Heart right ventricle (tissue), 16 donors: ENCODE results near the gene SPRTN. TPM values are rescaled to one million over a fixed set of nuclear protein-coding genes. Genes with fewer than 3 reads are reported as not detected.

Experiments
- ATAC-seq, 8 donors: fragments of 200-7000 bp; cut with Tn5 transposase; one replicate each; pipeline ENCODE4 v1.9.1; 2020; ENCODE audit warnings: mild to moderate bottlenecking in 8 of 8, moderate library complexity in 8 of 8, moderate number of reproducible peaks in 1 of 8
- DNase-seq, 2 donors: peaks; one replicate each; pipeline ENCODE4 v3.0.0-alpha.2; 2020
- H3K27ac ChIP-seq, 10 donors: fragments of 200-600 bp; sonication (generic) in 2 of 10; one replicate each; pipeline versions ENCODE4 v1.5.0 to v1.8.0; 2020 to 2022; ENCODE audit warnings: mild to moderate bottlenecking in 3 of 10
- H3K27me3 ChIP-seq, 7 donors: fragments of 200-600 bp; one replicate each; pipeline ENCODE4 v1.8.0; 2021 to 2022; ENCODE audit warnings: mild to moderate bottlenecking in 2 of 7
- H3K36me3 ChIP-seq, 9 donors: fragments of 200-600 bp; sonication (generic) in 1 of 9; one replicate each; pipeline versions ENCODE4 v1.5.0 to v1.8.0; 2020 to 2022; ENCODE audit warnings: mild to moderate bottlenecking in 2 of 9
- H3K4me1 ChIP-seq, 9 donors: fragments of 200-600 bp; sonication (generic) in 1 of 9; one replicate each; pipeline versions ENCODE4 v1.5.0 to v1.8.0; 2020 to 2022; ENCODE audit warnings: mild to moderate bottlenecking in 4 of 9
- H3K4me3 ChIP-seq, 10 donors: fragments of 200-600 bp; sonication (generic) in 2 of 10; one replicate each; pipeline versions ENCODE4 v1.5.0 to v1.8.0; 2020 to 2022; ENCODE audit warnings: mild to moderate bottlenecking in 7 of 10, moderate library complexity in 2 of 10
- H3K9me3 ChIP-seq, 11 donors: fragments of 200-600 bp in 10 of 11; sonication (generic) in 2 of 11; one replicate each; pipeline versions ENCODE4 v1.5.0 to v1.8.0; 2013 to 2022; ENCODE audit warnings: mild to moderate bottlenecking in 2 of 11, control low read depth in 1 of 11, moderate library complexity in 1 of 11
- WGBS, 2 donors: extraction: QIAGEN DNeasy Blood & Tissue Kit; methylation state at CpG; one replicate each; pipeline ENCODE4 v1.1.7; 2013; ENCODE audit warnings: inconsistent platforms in 1 of 2; 5-methylcytosine and 5-hydroxymethylcytosine counted together
- intact Hi-C, 10 donors: fragments of 100-400 bp; cut with DNase I; formaldehyde crosslinking; loops; one replicate each; pipeline versions ENCODE4 v1.11.1 to v1.14.2; 2022
- polyA plus RNA-seq, 2 donors: library from polyadenylated mRNA; stranded (reverse); fragments of 200-250 nt; gene quantifications; one replicate each; pipeline ENCODE4 v1.2.3, GENCODE V29; 2013
- total RNA-seq, 10 donors: library from RNA; stranded (reverse); fragmentation: NEBNext Ultra II Directional in 3 of 10; extraction: Animal tissue kit (Norgen Biotek cat#: 25700) in 3 of 10; gene quantifications; one replicate each; pipeline versions ENCODE4 v1.2.1 to v1.2.4, GENCODE V29; 2021 to 2023
- TF ChIP-seq, protein P1 (sequence below), 9 donors: fragments of 200-600 bp; sonication (generic) in 2 of 9; IDR thresholded peaks; one replicate each; pipeline versions ENCODE4 v1.5.0 to v1.8.0; 2021 to 2022; ENCODE audit warnings: antibody characterized with exemption in 9 of 9, mild to moderate bottlenecking in 5 of 9, moderate library complexity in 1 of 9
- donor health status: Arrhythmogenic right ventricular cardiomyopathy.
- donor health status: ischemic (EF 13 %, LVEDD 7.1; RV severe dilation, severe dysfunction).
- donor health status: healthy with polysubstance abuse.
- donor health status: DM: no; HTN: yes; CAD: no.
- donor health status: DM: no; HTN: no; CAD: no.
- donor health status: ischemic (EF 25% LVEDD 6.9; RV normal size, moderate dysfunction).
- donor health status: ischemic (EF 25% LVEDD 5.7; RV mildly dilated, moderate dysfunction).
- donor health status: healthy.
- donor health status: DM: yes; HTN: yes; CAD: no.
- donor health status: Ischemic cardiomyopathy.
- donor health status: ischemic (EF 35%, LVEDD 5.7; RV mildly dilated, moderate dysfunction).
- donor health status: nonischemic (EF 11% LVEDD 7.7; RV severe dilation, severe dysfunction).
- donor health status: DM: yes; HTN: yes; CAD: no.
- donor health status: PGD.
- donor health status: ischemic (EF 29% LVEDD 5.4; RV normal size, mild dysfunction).
- donor health status: nonischemic (EF 23%, LVEDD 6.1; RV moderate dilation, normal function).

SPRTN gene
- total and polyA plus RNA-seq, 12 donors: 4.1 to 11.0 (median 7.2) TPM

- no peaks in the 10 kb centered on the region for H3K27me3 ChIP-seq
- H3K36me3 ChIP-seq: no peaks in the 10 kb centered on the region
- H3K4me1 ChIP-seq: no peaks in the 10 kb centered on the region
- 93 to 96% methylated on average over 44 of the region's 44 CpGs for WGBS, 2 donors
- no peak overlapping the region for H3K4me3 ChIP-seq
- H3K27ac ChIP-seq: no peak overlapping the region
- ATAC-seq: no peak
- DNase-seq: no peak
- intact Hi-C loops: no loop called here
- no peaks in the 10 kb centered on the region for H3K9me3 ChIP-seq
- TF ChIP-seq, protein P1, sequence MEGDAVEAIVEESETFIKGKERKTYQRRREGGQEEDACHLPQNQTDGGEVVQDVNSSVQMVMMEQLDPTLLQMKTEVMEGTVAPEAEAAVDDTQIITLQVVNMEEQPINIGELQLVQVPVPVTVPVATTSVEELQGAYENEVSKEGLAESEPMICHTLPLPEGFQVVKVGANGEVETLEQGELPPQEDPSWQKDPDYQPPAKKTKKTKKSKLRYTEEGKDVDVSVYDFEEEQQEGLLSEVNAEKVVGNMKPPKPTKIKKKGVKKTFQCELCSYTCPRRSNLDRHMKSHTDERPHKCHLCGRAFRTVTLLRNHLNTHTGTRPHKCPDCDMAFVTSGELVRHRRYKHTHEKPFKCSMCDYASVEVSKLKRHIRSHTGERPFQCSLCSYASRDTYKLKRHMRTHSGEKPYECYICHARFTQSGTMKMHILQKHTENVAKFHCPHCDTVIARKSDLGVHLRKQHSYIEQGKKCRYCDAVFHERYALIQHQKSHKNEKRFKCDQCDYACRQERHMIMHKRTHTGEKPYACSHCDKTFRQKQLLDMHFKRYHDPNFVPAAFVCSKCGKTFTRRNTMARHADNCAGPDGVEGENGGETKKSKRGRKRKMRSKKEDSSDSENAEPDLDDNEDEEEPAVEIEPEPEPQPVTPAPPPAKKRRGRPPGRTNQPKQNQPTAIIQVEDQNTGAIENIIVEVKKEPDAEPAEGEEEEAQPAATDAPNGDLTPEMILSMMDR (IDR thresholded peaks at IDR 0.05): no peak
Observed at GRCh38 chr1:231317306-231318014, 20.6 kb upstream of the SPRTN start.

- Histone ChIP-seq H3K27me3 (no peaks in the 10 kb centered on the region), H3K4me1 (no peaks in the 10 kb centered on the region), H3K9me3 (no peaks in the 10 kb centered on the region), H3K36me3 (no peaks in the 10 kb centered on the region), H3K27ac (no peak overlapping the region), H3K4me3 (no peak overlapping the region)
- intact Hi-C loops: no loop called here
- DNase-seq (no peak), ATAC-seq (no peak)
- TF ChIP-seq, protein P1 (IDR thresholded peaks at IDR 0.05): no peak
- WGBS, 2 donors: 95 to 96% methylated on average over 15 of the region's 15 CpGs
Observed at GRCh38 chr1:231318015-231318355, 20.1 kb upstream of the SPRTN start.

- TF ChIP-seq, protein P1 (IDR thresholded peaks at IDR 0.05): no peak
- H3K27me3 ChIP-seq: no peaks in the 10 kb centered on the region
- no peaks in the 10 kb centered on the region for H3K4me1 ChIP-seq
- intact Hi-C loops: no loop called here
- H3K4me3 ChIP-seq: no peak overlapping the region
- 87 to 90% methylated on average over 4 of the region's 4 CpGs for WGBS, 2 donors
- no peak overlapping the region for H3K27ac ChIP-seq
- H3K36me3 ChIP-seq: no peaks in the 10 kb centered on the region
- ATAC-seq (no peak), DNase-seq (no peak)
- H3K9me3 ChIP-seq: no peaks in the 10 kb centered on the region
Observed at GRCh38 chr1:231318568-231318967, 19.5 kb upstream of the SPRTN start.

DNA sequence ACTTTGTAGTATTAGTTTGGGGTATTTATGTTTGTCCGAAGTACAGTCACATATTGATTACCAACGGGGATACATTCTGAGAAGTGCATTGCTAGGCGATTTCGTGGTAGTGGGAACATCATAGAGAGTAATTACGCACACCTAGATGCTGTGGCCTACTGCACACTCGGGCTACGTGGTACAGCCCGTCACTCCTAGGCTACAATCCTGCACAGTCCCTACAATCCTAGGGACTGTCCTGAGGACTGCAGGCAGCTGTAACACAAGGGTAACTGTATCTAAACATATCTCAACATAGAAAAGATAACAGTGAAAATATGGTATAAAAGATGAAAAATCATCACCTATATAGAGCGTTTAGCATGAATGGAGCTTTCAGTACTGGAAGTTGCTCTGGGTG, 19.0 kb upstream of the SPRTN start:
- TF ChIP-seq, protein P1 (IDR thresholded peaks at IDR 0.05): no peak
- H3K27ac ChIP-seq: no peak overlapping the region
- H3K9me3 ChIP-seq: no peaks in the 10 kb centered on the region
- H3K36me3 ChIP-seq: no peaks in the 10 kb centered on the region
- H3K4me1 ChIP-seq: no peaks in the 10 kb centered on the region
- H3K27me3 ChIP-seq: no peaks in the 10 kb centered on the region
- DNase-seq (no peak), ATAC-seq (no peak)
- intact Hi-C loops: no loop called here
- H3K4me3 ChIP-seq: no peak overlapping the region
- WGBS, 2 donors: 91 to 94% methylated on average over 9 of the region's 9 CpGs
